Esophagus squamous epithelium (tissue), 5 donors: ENCODE measurements around the gene KRT77. TPM values are rescaled to one million over a fixed set of nuclear protein-coding genes. Genes with fewer than 3 reads are reported as not detected.
"Not testable (repeated sequence)": the region's sequence is repeated elsewhere in the genome, so short reads cannot be mapped to it uniquely, and the experiment has no call there.

Experiments
- DNase-seq: peaks from one replicate; lab custom pipeline; 2025; lab: John Stamatoyannopoulos, UW
- H3K27ac ChIP-seq, 4 donors: fragments of 200-600 bp; sonication (generic); one replicate each; pipeline ENCODE4 v1.5.1; 2016 to 2019; ENCODE audit warnings: mild to moderate bottlenecking in 1 of 4
- H3K27me3 ChIP-seq, 4 donors: fragments of 200-600 bp; sonication (generic); 1 replicate in 3 of 4; 2 replicates in 1 of 4; pipeline versions ENCODE4 v1.5.1 to v1.6.0; 2017 to 2021; ENCODE audit warnings: antibody characterized with exemption in 1 of 4
- H3K36me3 ChIP-seq, 3 donors: fragments of 200-600 bp; sonication (generic); one replicate each; pipeline ENCODE4 v1.5.1; 2016 to 2019
- H3K4me1 ChIP-seq, 3 donors: fragments of 200-600 bp; sonication (generic); one replicate each; pipeline ENCODE4 v1.5.1; 2017 to 2019
- H3K4me3 ChIP-seq, 4 donors: fragments of 200-600 bp; sonication (generic); 1 replicate in 3 of 4; 2 replicates in 1 of 4; pipeline ENCODE4 v1.5.1; 2016 to 2019; ENCODE audit warnings: mild to moderate bottlenecking in 2 of 4, moderate library complexity in 1 of 4
- H3K9me3 ChIP-seq, 3 donors: fragments of 200-600 bp; sonication (generic); one replicate each; pipeline ENCODE4 v1.5.1; 2016 to 2019
- CTCF ChIP-seq, 6 experiments: fragments of 450-650 bp in 4 of 6; fragments of 200-600 bp in 2 of 6; sonication (generic) in 2 of 6; IDR thresholded peaks; one replicate each; pipeline ENCODE4 v1.5.1; 2016 to 2019; ENCODE audit warnings: antibody characterized with exemption in 6 of 6, mild to moderate bottlenecking in 4 of 6, moderate library complexity in 4 of 6
- POLR2A ChIP-seq, 4 donors: fragments of 450-650 bp; IDR thresholded peaks; one replicate each; pipeline ENCODE4 v1.6.1; 2017; ENCODE audit warnings: antibody characterized with exemption in 4 of 4, mild to moderate bottlenecking in 4 of 4, moderate library complexity in 3 of 4
- WGBS, 2 donors: methylation state at CpG; one replicate each; pipeline ENCODE4 v1.1.5; 2018; 5-methylcytosine and 5-hydroxymethylcytosine counted together
- intact Hi-C: fragments of 100-400 bp; cut with DNase I; formaldehyde crosslinking; loops from one replicate; pipeline ENCODE4 v1.15.0; 2022
- total RNA-seq, 4 donors: library from RNA; depleted of rRNA; stranded (reverse); fragments of >200 nt; gene quantifications; one replicate each; pipeline ENCODE4 v1.1.0, GENCODE V29; 2016
- donor health status: DM: yes; HTN: yes; CAD: no.

KRT77 gene
- total RNA-seq, 4 donors from 2014 or later, result not detected

- no peak for TF ChIP-seq CTCF (IDR thresholded peaks at IDR 0.05)
- no peak for TF ChIP-seq POLR2A (IDR thresholded peaks at IDR 0.05)
- WGBS, 2 donors, result 41 to 65% methylated on average over 2 of the region's 2 CpGs
- H3K9me3 ChIP-seq, result no peaks in the 10 kb centered on the region
- DNase-seq, result no peak
- no peaks in the 10 kb centered on the region for H3K4me1 ChIP-seq
- H3K27me3 ChIP-seq, result peaks cover 0 to 14% (median 0%) of the 10 kb centered on the region in 4 donors
- no peak overlapping the region for H3K27ac ChIP-seq
- H3K4me3 ChIP-seq, result no peak overlapping the region
- intact Hi-C loops, result no loop called here
- no peaks in the 10 kb centered on the region for H3K36me3 ChIP-seq
These were observed 30.9 kb downstream of the KRT77 start for GRCh38 chr12:52672321-52672933.

- TF ChIP-seq POLR2A (IDR thresholded peaks at IDR 0.05), result no peak
- no peak for TF ChIP-seq CTCF (IDR thresholded peaks at IDR 0.05)
- no peak for DNase-seq
- H3K9me3 ChIP-seq, result no peaks in the 10 kb centered on the region
- intact Hi-C loops, result no loop called here
- no peaks in the 10 kb centered on the region for H3K36me3 ChIP-seq
- WGBS, 2 donors, result 89 to 93% methylated on average over 3 of the region's 3 CpGs
- no peak overlapping the region for H3K27ac ChIP-seq
- peaks cover 0 to 12% (median 0%) of the 10 kb centered on the region in 4 donors for H3K27me3 ChIP-seq
- H3K4me1 ChIP-seq, result no peaks in the 10 kb centered on the region
- no peak overlapping the region for H3K4me3 ChIP-seq
These were observed 32.4 kb downstream of the KRT77 start for GRCh38 chr12:52670961-52671360.

GRCh38 chr12:52670506-52670905 lies 32.8 kb downstream of the KRT77 start:
- Histone ChIP-seq H3K27ac (no peak overlapping the region), H3K36me3 (no peaks in the 10 kb centered on the region), H3K4me3 (no peak overlapping the region), H3K27me3 (peaks cover 0 to 12% (median 0%) of the 10 kb centered on the region in 4 donors), H3K4me1 (no peaks in the 10 kb centered on the region), H3K9me3 (no peaks in the 10 kb centered on the region)
- 85 to 88% methylated on average over 4 of the region's 4 CpGs for WGBS, 2 donors
- intact Hi-C loops, result no loop called here
- no peak for DNase-seq
- no peak for TF ChIP-seq CTCF (IDR thresholded peaks at IDR 0.05)

- H3K4me3 ChIP-seq, H3K4me1 ChIP-seq, DNase-seq, H3K27ac ChIP-seq, H3K9me3 ChIP-seq, intact Hi-C loops, H3K36me3 ChIP-seq: not testable (repeated sequence)
- WGBS, 2 donors, result 80 to 83% methylated on average over 1 to 2 of the region's 3 CpGs
- peaks cover 0 to 13% (median 0%) of the 10 kb centered on the region in 4 donors for H3K27me3 ChIP-seq
These were observed 33.4 kb downstream of the KRT77 start for GRCh38 chr12:52669941-52670340.

- Histone ChIP-seq H3K36me3 (no peaks in the 10 kb centered on the region), H3K9me3 (no peaks in the 10 kb centered on the region), H3K27me3 (peaks cover 0 to 14% (median 0%) of the 10 kb centered on the region in 4 donors), H3K4me1 (no peaks in the 10 kb centered on the region), H3K4me3 (no peak overlapping the region), H3K27ac (no peak overlapping the region)
- TF ChIP-seq CTCF (IDR thresholded peaks at IDR 0.05) (no peak), POLR2A (IDR thresholded peaks at IDR 0.05) (no peak)
- DNase-seq, result no peak
- intact Hi-C loops, result no loop called here
These were observed 33.9 kb downstream of the KRT77 start for GRCh38 chr12:52669426-52669825.

GRCh38 chr12:52667931-52668330 lies 35.4 kb downstream of the KRT77 start:
- Histone ChIP-seq H3K27me3 (peaks cover 0 to 20% (median 0%) of the 10 kb centered on the region in 4 donors), H3K9me3 (no peaks in the 10 kb centered on the region), H3K4me3 (no peak overlapping the region), H3K27ac (no peak overlapping the region), H3K36me3 (no peaks in the 10 kb centered on the region), H3K4me1 (peaks cover 0 to 7% (median 0%) of the 10 kb centered on the region in 3 donors)
- no peak for TF ChIP-seq CTCF (IDR thresholded peaks at IDR 0.05)
- TF ChIP-seq POLR2A (IDR thresholded peaks at IDR 0.05), result no peak
- intact Hi-C loops, result no loop called here
- no peak for DNase-seq
- 75 to 79% methylated on average over 5 to 7 of the region's 7 CpGs for WGBS, 2 donors
